HepG2 (cell line): ENCODE measurements around the gene CHN2. TPM values are rescaled to one million over a fixed set of nuclear protein-coding genes. Genes with fewer than 3 reads are reported as not detected.

Experiments used
- ATAC-seq: fragments of 200-7000 bp; cut with Tn5 transposase; 3 replicates; pipeline ENCODE4 v1.9.1; 2020; ENCODE audit warnings: mild to moderate bottlenecking, moderate library complexity
- BruUV-seq: library from RNA; stranded (reverse); fragments of 400-500 nt; replicated peaks from 2 replicates; lab custom pipeline; 2021; lab: Mats Ljungman, UMichigan
- CTCF ChIA-PET: fragments of 300-600 bp; formaldehyde crosslinking; extraction: SDS; loops from one replicate; lab custom pipeline; 2021; ENCODE audit warnings: low total read pairs, inconsistent platforms, low intra/inter-chr PET ratio; lab: Yijun Ruan, JAX
- POLR2A ChIA-PET: fragments of 350-600 bp; sonication (Branson Sonifier 250); formaldehyde crosslinking; loops from one replicate; lab custom pipeline; 2020; ENCODE audit warnings: antibody characterized with exemption, inconsistent platforms; lab: Yijun Ruan, JAX
- DNase-seq: peaks from one replicate; pipeline ENCODE4 v3.0.0-alpha.2; 2015; ENCODE audit warnings: low spot score
- FAIRE-seq: peaks from 3 replicates; lab custom pipeline; 2011; peaks lifted over from hg19 to GRCh38; lab: Jason Lieb, UNC
- H2AFZ ChIP-seq: one replicate; pipeline ENCODE4 v1.6.1; 2011; ENCODE audit warnings: low read length, inconsistent platforms
- H3K27ac ChIP-seq: fragments of 300-600 bp; 3 replicates; pipeline ENCODE4 v1.8.0; 2011; ENCODE audit warnings: mixed run types, mild to moderate bottlenecking, mixed read lengths, low read length, inconsistent platforms; ENCODE audit not compliant: insufficient read depth; ENCODE audit errors: extremely low read length
- H3K27me3 ChIP-seq, 2 experiments: fragments of 200-600 bp in 1 of 2; 2 replicates in 1 of 2; 3 replicates in 1 of 2; pipeline versions ENCODE4 v1.6.0 to v1.8.0; 2011; ENCODE audit warnings: low read length in 2 of 2, mild to moderate bottlenecking in 2 of 2, moderate library complexity in 2 of 2, inconsistent platforms in 1 of 2; ENCODE audit not compliant: insufficient read depth in 2 of 2, control insufficient read depth in 1 of 2
- H3K36me3 ChIP-seq, 2 experiments: fragments of 200-600 bp in 1 of 2; replicated peaks in 1 of 2; 2 replicates in 1 of 2; 3 replicates in 1 of 2; pipeline versions ENCODE4 v1.5.1 to v1.8.0; 2011; ENCODE audit warnings: low read length in 2 of 2, inconsistent platforms in 1 of 2; ENCODE audit not compliant: insufficient read depth in 2 of 2, control insufficient read depth in 1 of 2
- H3K4me1 ChIP-seq: 2 replicates; pipeline ENCODE4 v1.5.1; 2012; ENCODE audit warnings: low read length, inconsistent platforms; ENCODE audit not compliant: insufficient read depth
- H3K4me2 ChIP-seq: 2 replicates; pipeline ENCODE4 v1.6.0; 2011; ENCODE audit warnings: low read depth, low read length, inconsistent platforms
- H3K4me3 ChIP-seq, 3 experiments: fragments of 200-600 bp in 1 of 3; sonication (generic), shearing (Covaris generic) in 1 of 3; replicated peaks in 1 of 3; 2 replicates each; pipeline ENCODE4 v1.5.1; 2011 to 2016; ENCODE audit warnings: low read length in 3 of 3, inconsistent platforms in 2 of 3, low read depth in 2 of 3, mild to moderate bottlenecking in 2 of 3, control low read depth in 1 of 3, mixed read lengths in 1 of 3; ENCODE audit not compliant: insufficient read depth in 1 of 3
- H3K79me2 ChIP-seq: one replicate; pipeline ENCODE4 v1.6.1; 2011; ENCODE audit warnings: low read length, inconsistent platforms; ENCODE audit not compliant: insufficient read depth
- H3K9ac ChIP-seq: 2 replicates; pipeline ENCODE4 v1.6.0; 2011; ENCODE audit warnings: mild to moderate bottlenecking, low read depth, low read length, inconsistent platforms; ENCODE audit not compliant: insufficient read depth
- H3K9me3 ChIP-seq: 2 replicates; pipeline ENCODE4 v1.5.1; 2012; ENCODE audit warnings: mild to moderate bottlenecking, low read length
- H4K20me1 ChIP-seq: 2 replicates; pipeline ENCODE4 v1.6.0; 2011; ENCODE audit warnings: inconsistent platforms, mild to moderate bottlenecking, low read length, moderate library complexity; ENCODE audit not compliant: insufficient read depth
- CCDC6 ChIP-seq: sonication (generic); formaldehyde crosslinking; IDR thresholded peaks from 2 replicates; pipeline ENCODE4 v1.8.1; 2022; ENCODE audit warnings: mild to moderate bottlenecking, missing genetic modification reagents, moderate library complexity
- ELF4 ChIP-seq: sonication (generic); formaldehyde crosslinking; IDR thresholded peaks from 2 replicates; pipeline ENCODE4 v1.5.0; 2020; ENCODE audit warnings: missing genetic modification reagents, mild to moderate bottlenecking, moderate library complexity, borderline replicate concordance
- IKZF1 ChIP-seq: fragments of 450-650 bp; IDR thresholded peaks from 2 replicates; pipeline ENCODE4 v1.7.1; 2016
- RBAK ChIP-seq: sonication (generic); formaldehyde crosslinking; IDR thresholded peaks from 2 replicates; pipeline ENCODE4 v1.5.1; 2020; ENCODE audit warnings: mild to moderate bottlenecking, missing genetic modification reagents
- ZNF260 ChIP-seq: sonication (generic); formaldehyde crosslinking; IDR thresholded peaks from 2 replicates; pipeline ENCODE4 v1.4.0; 2020; ENCODE audit warnings: missing genetic modification reagents, low read depth, mild to moderate bottlenecking, borderline replicate concordance
- WGBS: methylation state at CpG from one replicate; pipeline ENCODE4 v1.1.6; 2017; ENCODE audit warnings: low lambda C conversion rate; 5-methylcytosine and 5-hydroxymethylcytosine counted together
- in situ Hi-C: cut with HindIII; loops from 2 replicates; pipeline ENCODE4 v1.10.0; 2017; ENCODE audit warnings: low pct_unique_long_range_greater_than_20kb; ENCODE audit not compliant: extremely low pct_ligation_motif_present
- intact Hi-C: fragments of 100-400 bp; cut with micrococcal nuclease; formaldehyde crosslinking; loops from one replicate; pipeline ENCODE4 v1.10.0; 2022; ENCODE audit not compliant: unreplicated experiment
- polyA plus RNA-seq, 8 experiments: library from polyadenylated mRNA; depleted of rRNA in 3 of 8; stranded (reverse) in 7 of 8; unstranded in 1 of 8; fragments of >200 nt; fragmentation: Illumina TruSeq in 4 of 8; extraction: Trizol in 4 of 8; gene quantifications; 2 replicates each; pipeline versions ENCODE4 v1.2.1 to v1.2.3, GENCODE V29; 2011 to 2016; ENCODE audit warnings: low read depth in 4 of 8, missing spikeins in 1 of 8, mixed read lengths in 1 of 8; ENCODE audit not compliant: insufficient read depth in 1 of 8
- total RNA-seq, 5 experiments: library from RNA; depleted of rRNA; stranded (reverse); fragments of >200 nt; fragmentation: Illumina TruSeq; extraction: Trizol; gene quantifications; 2 replicates each; pipeline ENCODE4 v1.2.3, GENCODE V29; 2016; ENCODE audit warnings: low read depth in 1 of 5
- TF ChIP-seq, protein P1 (sequence below): sonication (generic); formaldehyde crosslinking; IDR thresholded peaks from 2 replicates; pipeline ENCODE4 v1.4.0; 2020; ENCODE audit warnings: low read depth, missing genetic modification reagents
- TF ChIP-seq, protein P2 (sequence below): sonication (generic); formaldehyde crosslinking; IDR thresholded peaks from 2 replicates; pipeline ENCODE4 v1.4.0; 2020; ENCODE audit warnings: missing genetic modification reagents
- TF ChIP-seq, protein P3 (sequence below): IDR thresholded peaks from 2 replicates; pipeline ENCODE4 v1.6.1; 2018; ENCODE audit warnings: missing genetic modification reagents, mild to moderate bottlenecking, missing compliant biosample characterization
- TF ChIP-seq, protein P4 (sequence below): sonication (generic); formaldehyde crosslinking; IDR thresholded peaks from 2 replicates; pipeline ENCODE4 v1.5.1; 2020; ENCODE audit warnings: missing genetic modification reagents, mild to moderate bottlenecking, borderline replicate concordance

The CHN2 gene
- total and polyA plus RNA-seq, 2 of the 13 experiments (the other 11 are each of a cell fraction or from before 2014, with no cell fraction given) = 23.5 to 30.5 TPM

DNA sequence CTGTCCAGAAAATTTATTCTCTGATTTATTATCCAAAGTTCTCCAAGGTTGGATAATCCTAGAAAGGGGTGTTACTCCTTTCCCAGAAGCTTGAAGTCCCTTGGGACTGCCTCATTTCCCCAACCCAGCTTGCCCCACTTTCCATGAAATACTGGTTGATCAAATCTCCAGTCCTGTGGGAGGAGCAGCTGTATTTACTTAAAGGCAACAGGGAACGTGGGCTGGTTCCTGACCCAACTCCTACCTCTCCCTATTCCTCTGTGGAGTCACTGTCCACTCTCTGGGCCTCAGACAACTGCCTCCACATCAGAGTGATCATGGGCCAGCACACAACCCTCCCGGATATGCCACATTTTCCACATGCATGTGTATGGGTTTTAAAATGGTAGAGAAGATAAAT, 202.8 kb downstream of the CHN2 start:
- Histone ChIP-seq H3K79me2 (no peaks in the 10 kb centered on the region), H3K27ac (no peak overlapping the region), H3K36me3 (peaks cover 15 to 59% of the 10 kb centered on the region in 2 experiments), H3K9me3 (no peaks in the 10 kb centered on the region), H3K4me3 (no peak overlapping the region), H3K9ac (no peak overlapping the region), H3K27me3 (no peaks in the 10 kb centered on the region), H2AFZ (no peak overlapping the region), H4K20me1 (no peaks in the 10 kb centered on the region), H3K4me2 (no peak overlapping the region), H3K4me1 (0 out of 2 replicates have a peak, but pooled peaks cover 9% of the 10 kb centered on the region)
- ChIA-PET POLR2A (no interaction called here), CTCF (no interaction called here)
- TF ChIP-seq, protein P1, sequence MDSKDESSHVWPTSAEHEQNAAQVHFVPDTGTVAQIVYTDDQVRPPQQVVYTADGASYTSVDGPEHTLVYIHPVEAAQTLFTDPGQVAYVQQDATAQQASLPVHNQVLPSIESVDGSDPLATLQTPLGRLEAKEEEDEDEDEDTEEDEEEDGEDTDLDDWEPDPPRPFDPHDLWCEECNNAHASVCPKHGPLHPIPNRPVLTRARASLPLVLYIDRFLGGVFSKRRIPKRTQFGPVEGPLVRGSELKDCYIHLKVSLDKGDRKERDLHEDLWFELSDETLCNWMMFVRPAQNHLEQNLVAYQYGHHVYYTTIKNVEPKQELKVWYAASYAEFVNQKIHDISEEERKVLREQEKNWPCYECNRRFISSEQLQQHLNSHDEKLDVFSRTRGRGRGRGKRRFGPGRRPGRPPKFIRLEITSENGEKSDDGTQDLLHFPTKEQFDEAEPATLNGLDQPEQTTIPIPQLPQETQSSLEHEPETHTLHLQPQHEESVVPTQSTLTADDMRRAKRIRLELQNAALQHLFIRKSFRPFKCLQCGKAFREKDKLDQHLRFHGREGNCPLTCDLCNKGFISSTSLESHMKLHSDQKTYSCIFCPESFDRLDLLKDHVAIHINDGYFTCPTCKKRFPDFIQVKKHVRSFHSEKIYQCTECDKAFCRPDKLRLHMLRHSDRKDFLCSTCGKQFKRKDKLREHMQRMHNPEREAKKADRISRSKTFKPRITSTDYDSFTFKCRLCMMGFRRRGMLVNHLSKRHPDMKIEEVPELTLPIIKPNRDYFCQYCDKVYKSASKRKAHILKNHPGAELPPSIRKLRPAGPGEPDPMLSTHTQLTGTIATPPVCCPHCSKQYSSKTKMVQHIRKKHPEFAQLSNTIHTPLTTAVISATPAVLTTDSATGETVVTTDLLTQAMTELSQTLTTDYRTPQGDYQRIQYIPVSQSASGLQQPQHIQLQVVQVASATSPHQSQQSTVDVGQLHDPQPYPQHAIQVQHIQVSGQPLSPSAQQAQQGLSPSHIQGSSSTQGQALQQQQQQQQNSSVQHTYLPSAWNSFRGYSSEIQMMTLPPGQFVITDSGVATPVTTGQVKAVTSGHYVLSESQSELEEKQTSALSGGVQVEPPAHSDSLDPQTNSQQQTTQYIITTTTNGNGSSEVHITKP (CRISPR knock-in tag) = no peak
- intact Hi-C loops (no loop called here), in situ Hi-C loops (no loop called here)
- no TSS peak for BruUV-seq
- 75% methylated on average over 2 of the region's 2 CpGs for WGBS
- ATAC-seq (no peak), DNase-seq (no peak), FAIRE-seq (no peak)

DNA sequence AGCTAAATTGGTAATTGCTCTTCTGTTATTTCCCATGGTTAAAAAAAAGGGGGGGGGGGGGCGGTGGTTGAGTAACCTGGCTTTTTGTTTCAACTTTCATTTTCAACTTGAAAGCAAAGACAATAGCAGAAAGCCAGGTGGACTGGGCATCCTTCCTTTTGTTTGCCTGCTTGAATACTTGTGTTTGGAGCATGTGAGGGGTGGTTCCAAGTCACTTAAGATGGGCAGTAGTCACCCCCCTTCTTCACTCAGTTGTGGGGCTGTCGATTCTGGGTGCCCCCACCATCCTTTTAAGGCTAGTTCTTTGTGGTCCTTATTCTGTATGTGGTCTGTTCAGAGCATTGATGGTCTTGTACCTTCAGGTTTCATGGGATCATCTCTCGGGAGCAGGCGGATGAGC, 203.4 kb downstream of the CHN2 start:
- intact Hi-C loops = no loop called here
- no peak for DNase-seq
- Histone ChIP-seq H3K27me3 (no peaks in the 10 kb centered on the region), H3K4me2 (no peak overlapping the region), H3K36me3 (peaks cover 15 to 62% of the 10 kb centered on the region in 2 experiments), H3K27ac (no peak overlapping the region), H3K9me3 (no peaks in the 10 kb centered on the region), H3K4me1 (0 out of 2 replicates have a peak, but pooled peaks cover 9% of the 10 kb centered on the region), H3K79me2 (no peaks in the 10 kb centered on the region), H3K4me3 (no peak overlapping the region), H4K20me1 (no peaks in the 10 kb centered on the region), H2AFZ (no peak overlapping the region), H3K9ac (no peak overlapping the region)
- no peak for FAIRE-seq
- in situ Hi-C loops = no loop called here
- WGBS = 93% methylated on average over 3 of the region's 4 CpGs
- CTCF ChIA-PET = no interaction called here
- no TSS peak for BruUV-seq
- POLR2A ChIA-PET = no interaction called here
- TF ChIP-seq, protein P2, sequence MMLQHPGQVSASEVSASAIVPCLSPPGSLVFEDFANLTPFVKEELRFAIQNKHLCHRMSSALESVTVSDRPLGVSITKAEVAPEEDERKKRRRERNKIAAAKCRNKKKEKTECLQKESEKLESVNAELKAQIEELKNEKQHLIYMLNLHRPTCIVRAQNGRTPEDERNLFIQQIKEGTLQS (CRISPR knock-in tag) = no peak
- no peak for TF ChIP-seq CCDC6 (CRISPR knock-in tag)
- TF ChIP-seq ZNF260 = no peak
- TF ChIP-seq, protein P3, sequence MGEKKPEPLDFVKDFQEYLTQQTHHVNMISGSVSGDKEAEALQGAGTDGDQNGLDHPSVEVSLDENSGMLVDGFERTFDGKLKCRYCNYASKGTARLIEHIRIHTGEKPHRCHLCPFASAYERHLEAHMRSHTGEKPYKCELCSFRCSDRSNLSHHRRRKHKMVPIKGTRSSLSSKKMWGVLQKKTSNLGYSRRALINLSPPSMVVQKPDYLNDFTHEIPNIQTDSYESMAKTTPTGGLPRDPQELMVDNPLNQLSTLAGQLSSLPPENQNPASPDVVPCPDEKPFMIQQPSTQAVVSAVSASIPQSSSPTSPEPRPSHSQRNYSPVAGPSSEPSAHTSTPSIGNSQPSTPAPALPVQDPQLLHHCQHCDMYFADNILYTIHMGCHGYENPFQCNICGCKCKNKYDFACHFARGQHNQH (CRISPR knock-in tag) = no peak
- TF ChIP-seq IKZF1 = no peak
- TF ChIP-seq, protein P4, sequence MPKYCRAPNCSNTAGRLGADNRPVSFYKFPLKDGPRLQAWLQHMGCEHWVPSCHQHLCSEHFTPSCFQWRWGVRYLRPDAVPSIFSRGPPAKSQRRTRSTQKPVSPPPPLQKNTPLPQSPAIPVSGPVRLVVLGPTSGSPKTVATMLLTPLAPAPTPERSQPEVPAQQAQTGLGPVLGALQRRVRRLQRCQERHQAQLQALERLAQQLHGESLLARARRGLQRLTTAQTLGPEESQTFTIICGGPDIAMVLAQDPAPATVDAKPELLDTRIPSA (CRISPR knock-in tag) = no peak
- no peak for TF ChIP-seq RBAK (CRISPR knock-in tag)
- no peak for TF ChIP-seq ELF4 (CRISPR knock-in tag)
- no peak for ATAC-seq
